Measurements from ENCODE around the gene BBLN. TPM values are rescaled to one million over a fixed set of nuclear protein-coding genes. Genes with fewer than 3 reads are reported as not detected.

The BBLN gene
- total and polyA plus RNA-seq, 4 donors = 13.4 to 42.1 (median 32.3) TPM

- TF ChIP-seq, protein P1, sequence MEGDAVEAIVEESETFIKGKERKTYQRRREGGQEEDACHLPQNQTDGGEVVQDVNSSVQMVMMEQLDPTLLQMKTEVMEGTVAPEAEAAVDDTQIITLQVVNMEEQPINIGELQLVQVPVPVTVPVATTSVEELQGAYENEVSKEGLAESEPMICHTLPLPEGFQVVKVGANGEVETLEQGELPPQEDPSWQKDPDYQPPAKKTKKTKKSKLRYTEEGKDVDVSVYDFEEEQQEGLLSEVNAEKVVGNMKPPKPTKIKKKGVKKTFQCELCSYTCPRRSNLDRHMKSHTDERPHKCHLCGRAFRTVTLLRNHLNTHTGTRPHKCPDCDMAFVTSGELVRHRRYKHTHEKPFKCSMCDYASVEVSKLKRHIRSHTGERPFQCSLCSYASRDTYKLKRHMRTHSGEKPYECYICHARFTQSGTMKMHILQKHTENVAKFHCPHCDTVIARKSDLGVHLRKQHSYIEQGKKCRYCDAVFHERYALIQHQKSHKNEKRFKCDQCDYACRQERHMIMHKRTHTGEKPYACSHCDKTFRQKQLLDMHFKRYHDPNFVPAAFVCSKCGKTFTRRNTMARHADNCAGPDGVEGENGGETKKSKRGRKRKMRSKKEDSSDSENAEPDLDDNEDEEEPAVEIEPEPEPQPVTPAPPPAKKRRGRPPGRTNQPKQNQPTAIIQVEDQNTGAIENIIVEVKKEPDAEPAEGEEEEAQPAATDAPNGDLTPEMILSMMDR (IDR thresholded peaks at IDR 0.05; ENCODE audit: low read depth, low read length, missing input control) = no peak
- TF ChIP-seq MAX (IDR thresholded peaks at IDR 0.05) = no peak
- no peak for TF ChIP-seq ATF3 (IDR thresholded peaks at IDR 0.05)
- TF ChIP-seq JUND (IDR thresholded peaks at IDR 0.05) = no peak
- TF ChIP-seq HNF4G (IDR thresholded peaks at IDR 0.05) = no peak
- TF ChIP-seq RXRA (IDR thresholded peaks at IDR 0.05) = no peak
Observed at GRCh38 chr9:128185979-128186965, 26.2 kb downstream of the BBLN start (continued).

GRCh38 chr9:128187361-128187760 lies 27.3 kb downstream of the BBLN start:
- H3K36me3 ChIP-seq (ENCODE audit: control insufficient read depth in 4 of 4, insufficient read depth in 3 of 4, low read depth in 1 of 4, low read length in 3 of 4) = peaks cover 3 to 25% (median 9%) of the 10 kb centered on the region in 4 donors
- TF ChIP-seq ZBTB33 (IDR thresholded peaks at IDR 0.05) (no peak), FOXA2 (IDR thresholded peaks at IDR 0.05) (no peak), HNF4A (conservative IDR thresholded peaks at IDR 0.05) (no peak), RXRA (IDR thresholded peaks at IDR 0.05) (no peak), NR2F2 (IDR thresholded peaks at IDR 0.05) (no peak), HNF4G (IDR thresholded peaks at IDR 0.05) (no peak), GABPA (IDR thresholded peaks at IDR 0.05 in 1 of 2, conservative IDR thresholded peaks at IDR 0.05 in 1 of 2) (no peak), YY1 (IDR thresholded peaks at IDR 0.05) (no peak), ATF3 (IDR thresholded peaks at IDR 0.05) (no peak), RAD21 (IDR thresholded peaks at IDR 0.05) (no peak), SP1 (IDR thresholded peaks at IDR 0.05) (no peak), EGR1 (IDR thresholded peaks at IDR 0.05; ENCODE audit: low read depth in 2 of 2) (no peak), JUND (IDR thresholded peaks at IDR 0.05) (no peak)
- TF ChIP-seq, protein P2, sequence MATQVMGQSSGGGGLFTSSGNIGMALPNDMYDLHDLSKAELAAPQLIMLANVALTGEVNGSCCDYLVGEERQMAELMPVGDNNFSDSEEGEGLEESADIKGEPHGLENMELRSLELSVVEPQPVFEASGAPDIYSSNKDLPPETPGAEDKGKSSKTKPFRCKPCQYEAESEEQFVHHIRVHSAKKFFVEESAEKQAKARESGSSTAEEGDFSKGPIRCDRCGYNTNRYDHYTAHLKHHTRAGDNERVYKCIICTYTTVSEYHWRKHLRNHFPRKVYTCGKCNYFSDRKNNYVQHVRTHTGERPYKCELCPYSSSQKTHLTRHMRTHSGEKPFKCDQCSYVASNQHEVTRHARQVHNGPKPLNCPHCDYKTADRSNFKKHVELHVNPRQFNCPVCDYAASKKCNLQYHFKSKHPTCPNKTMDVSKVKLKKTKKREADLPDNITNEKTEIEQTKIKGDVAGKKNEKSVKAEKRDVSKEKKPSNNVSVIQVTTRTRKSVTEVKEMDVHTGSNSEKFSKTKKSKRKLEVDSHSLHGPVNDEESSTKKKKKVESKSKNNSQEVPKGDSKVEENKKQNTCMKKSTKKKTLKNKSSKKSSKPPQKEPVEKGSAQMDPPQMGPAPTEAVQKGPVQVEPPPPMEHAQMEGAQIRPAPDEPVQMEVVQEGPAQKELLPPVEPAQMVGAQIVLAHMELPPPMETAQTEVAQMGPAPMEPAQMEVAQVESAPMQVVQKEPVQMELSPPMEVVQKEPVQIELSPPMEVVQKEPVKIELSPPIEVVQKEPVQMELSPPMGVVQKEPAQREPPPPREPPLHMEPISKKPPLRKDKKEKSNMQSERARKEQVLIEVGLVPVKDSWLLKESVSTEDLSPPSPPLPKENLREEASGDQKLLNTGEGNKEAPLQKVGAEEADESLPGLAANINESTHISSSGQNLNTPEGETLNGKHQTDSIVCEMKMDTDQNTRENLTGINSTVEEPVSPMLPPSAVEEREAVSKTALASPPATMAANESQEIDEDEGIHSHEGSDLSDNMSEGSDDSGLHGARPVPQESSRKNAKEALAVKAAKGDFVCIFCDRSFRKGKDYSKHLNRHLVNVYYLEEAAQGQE (IDR thresholded peaks at IDR 0.05) = no peak
- 93% methylated on average over 2 of the region's 2 CpGs for WGBS
- H3K4me1 ChIP-seq (ENCODE audit: control insufficient read depth in 4 of 4, insufficient read depth in 4 of 4, low read length in 3 of 4) = peaks cover 8 to 17% (median 13%) of the 10 kb centered on the region in 4 donors
- H3K9ac ChIP-seq (ENCODE audit: low read depth in 1 of 2, low read length in 2 of 2) = no peak overlapping the region
- no peak for DNase-seq (ENCODE audit: low spot score)
- H3K27me3 ChIP-seq (ENCODE audit: control insufficient read depth in 4 of 4, insufficient read depth in 4 of 4, low read length in 3 of 4) = no peaks in the 10 kb centered on the region
- H3K4me3 ChIP-seq (ENCODE audit: low read depth in 1 of 3, low read length in 3 of 3) = no peak overlapping the region
- no peak overlapping the region for H3K27ac ChIP-seq (ENCODE audit: low read depth in 1 of 2, low read length in 2 of 2)
- no peaks in the 10 kb centered on the region for H3K9me3 ChIP-seq (ENCODE audit: control insufficient read depth in 4 of 4, low read length in 3 of 4)

All from liver (tissue), 9 donors.